ENCODE results near the gene NSFL1C.

Gene NSFL1C

GRCh38 chr20:1477896-1478490 is 11.3 kb upstream of the NSFL1C start:
- no peaks in the 10 kb centered on the region for H3K9me3 ChIP-seq (ENCODE audit: control insufficient read depth, insufficient read depth, low read length)
- no peaks in the 10 kb centered on the region for H4K20me1 ChIP-seq (ENCODE audit: control insufficient read depth, insufficient read depth, low read depth, low read length)
- H3K27ac ChIP-seq (ENCODE audit: low read depth, low read length): no peak overlapping the region
- H3K79me2 ChIP-seq (ENCODE audit: control insufficient read depth, low read length): no peaks in the 10 kb centered on the region
- no peak overlapping the region for H3K4me3 ChIP-seq (ENCODE audit: low read length)
- no peak overlapping the region for H3K4me2 ChIP-seq (ENCODE audit: low read length)
- no peaks in the 10 kb centered on the region for H3K36me3 ChIP-seq (ENCODE audit: control insufficient read depth, low read length)
- H3K9me2 ChIP-seq (replicated peaks; ENCODE audit: control insufficient read depth, low read length): no peaks in the 10 kb centered on the region
- H3K4me1 ChIP-seq (ENCODE audit: control insufficient read depth, low read length): peaks cover 32% of the 10 kb centered on the region
- no peaks in the 10 kb centered on the region for H3K27me3 ChIP-seq (ENCODE audit: control insufficient read depth, low read length)
- TF ChIP-seq EZH2phosphoT487 (IDR thresholded peaks at IDR 0.05; ENCODE audit: borderline replicate concordance, low read length) (no peak), CTCF (IDR thresholded peaks at IDR 0.05; ENCODE audit: low read depth, low read length, poor library complexity, severe bottlenecking) (no peak)
- no peaks in the 10 kb centered on the region for H3F3A ChIP-seq (ENCODE audit: control insufficient read depth, insufficient read depth)

- Histone ChIP-seq H3K27me3 (ENCODE audit: control insufficient read depth, low read length) (no peaks in the 10 kb centered on the region), H4K20me1 (ENCODE audit: control insufficient read depth, insufficient read depth, low read depth, low read length) (no peaks in the 10 kb centered on the region), H3K4me3 (ENCODE audit: low read length) (no peak overlapping the region), H3K4me1 (ENCODE audit: control insufficient read depth, low read length) (peaks cover 33% of the 10 kb centered on the region), H3K9me2 (replicated peaks; ENCODE audit: control insufficient read depth, low read length) (no peaks in the 10 kb centered on the region), H3K27ac (ENCODE audit: low read depth, low read length) (no peak overlapping the region), H3K4me2 (ENCODE audit: low read length) (no peak overlapping the region), H3K9me3 (ENCODE audit: control insufficient read depth, insufficient read depth, low read length) (no peaks in the 10 kb centered on the region), H3F3A (ENCODE audit: control insufficient read depth, insufficient read depth) (no peaks in the 10 kb centered on the region; the same call in 1 of the 2 replicates), H3K79me2 (ENCODE audit: control insufficient read depth, low read length) (no peaks in the 10 kb centered on the region), H3K36me3 (ENCODE audit: control insufficient read depth, low read length) (no peaks in the 10 kb centered on the region)
- TF ChIP-seq CTCF (IDR thresholded peaks at IDR 0.05; ENCODE audit: low read depth, low read length, poor library complexity, severe bottlenecking) (peak; percentile 61), EZH2phosphoT487 (IDR thresholded peaks at IDR 0.05; ENCODE audit: borderline replicate concordance, low read length) (no peak)
Observed at GRCh38 chr20:1474817-1475603, 8.4 kb upstream of the NSFL1C start.

GRCh38 chr20:1474325-1474724 is 7.7 kb upstream of the NSFL1C start:
- Histone ChIP-seq H3K27me3 (ENCODE audit: control insufficient read depth, low read length) (no peaks in the 10 kb centered on the region), H3K36me3 (ENCODE audit: control insufficient read depth, low read length) (no peaks in the 10 kb centered on the region), H3K79me2 (ENCODE audit: control insufficient read depth, low read length) (no peaks in the 10 kb centered on the region), H3K9me2 (replicated peaks; ENCODE audit: control insufficient read depth, low read length) (no peaks in the 10 kb centered on the region), H3K4me1 (ENCODE audit: control insufficient read depth, low read length) (peaks cover 32% of the 10 kb centered on the region), H3K27ac (ENCODE audit: low read depth, low read length) (no peak overlapping the region), H3F3A (ENCODE audit: control insufficient read depth, insufficient read depth) (no peaks in the 10 kb centered on the region; the same call in 1 of the 2 replicates), H3K9me3 (ENCODE audit: control insufficient read depth, insufficient read depth, low read length) (no peaks in the 10 kb centered on the region), H3K4me2 (ENCODE audit: low read length) (no peak overlapping the region), H4K20me1 (ENCODE audit: control insufficient read depth, insufficient read depth, low read depth, low read length) (no peaks in the 10 kb centered on the region), H3K4me3 (ENCODE audit: low read length) (no peak overlapping the region)
- TF ChIP-seq CTCF (IDR thresholded peaks at IDR 0.05; ENCODE audit: low read depth, low read length, poor library complexity, severe bottlenecking): no peak
- no peak for TF ChIP-seq EZH2phosphoT487 (IDR thresholded peaks at IDR 0.05; ENCODE audit: borderline replicate concordance, low read length)

All from DOHH2 (cell line).